Measurements from ENCODE around the gene REC8.

DNA sequence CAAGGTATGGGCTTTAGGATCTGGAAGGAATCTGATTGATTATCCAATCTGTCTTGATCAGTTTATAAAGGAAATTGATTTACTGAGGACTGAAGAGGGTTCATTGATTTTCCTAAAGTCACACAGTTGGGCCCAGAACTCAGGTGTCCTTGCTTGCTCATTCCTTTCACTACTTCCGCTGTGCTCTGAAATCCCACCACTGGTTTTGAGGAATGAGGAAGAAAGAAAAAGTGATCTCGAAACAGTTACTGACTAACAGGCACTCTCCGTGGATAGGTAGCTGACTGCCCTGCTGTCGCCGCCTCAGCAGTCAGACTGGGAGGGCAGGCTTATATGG lies 41.5 kb upstream of the REC8 start, which contains the start of gene FITM1:
- no peak for TF ChIP-seq EZH2 (IDR thresholded peaks at IDR 0.05)
- TF ChIP-seq, protein P1, sequence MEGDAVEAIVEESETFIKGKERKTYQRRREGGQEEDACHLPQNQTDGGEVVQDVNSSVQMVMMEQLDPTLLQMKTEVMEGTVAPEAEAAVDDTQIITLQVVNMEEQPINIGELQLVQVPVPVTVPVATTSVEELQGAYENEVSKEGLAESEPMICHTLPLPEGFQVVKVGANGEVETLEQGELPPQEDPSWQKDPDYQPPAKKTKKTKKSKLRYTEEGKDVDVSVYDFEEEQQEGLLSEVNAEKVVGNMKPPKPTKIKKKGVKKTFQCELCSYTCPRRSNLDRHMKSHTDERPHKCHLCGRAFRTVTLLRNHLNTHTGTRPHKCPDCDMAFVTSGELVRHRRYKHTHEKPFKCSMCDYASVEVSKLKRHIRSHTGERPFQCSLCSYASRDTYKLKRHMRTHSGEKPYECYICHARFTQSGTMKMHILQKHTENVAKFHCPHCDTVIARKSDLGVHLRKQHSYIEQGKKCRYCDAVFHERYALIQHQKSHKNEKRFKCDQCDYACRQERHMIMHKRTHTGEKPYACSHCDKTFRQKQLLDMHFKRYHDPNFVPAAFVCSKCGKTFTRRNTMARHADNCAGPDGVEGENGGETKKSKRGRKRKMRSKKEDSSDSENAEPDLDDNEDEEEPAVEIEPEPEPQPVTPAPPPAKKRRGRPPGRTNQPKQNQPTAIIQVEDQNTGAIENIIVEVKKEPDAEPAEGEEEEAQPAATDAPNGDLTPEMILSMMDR (IDR thresholded peaks at IDR 0.05): no peak

All from neural progenitor cell (in vitro differentiated cells).